T-helper 1 cell treated with Interleukin-12 subunit alpha and Interleukin-12 subunit beta and Interleukin-4 antibody, amounts not matched to agents 30 μg/mL and 1 μg/mL, for 36 hours (primary cell): ENCODE results near the gene NMNAT2.

Experiments used
- H3K27ac Mint-ChIP-seq: one replicate; pipeline ENCODE4 v1.8.0; 2021; ENCODE audit warnings: mild to moderate bottlenecking, mixed read lengths
- H3K27me3 Mint-ChIP-seq: one replicate; pipeline ENCODE4 v1.8.0; 2021; ENCODE audit warnings: low read depth, mixed read lengths
- H3K36me3 Mint-ChIP-seq: one replicate; pipeline ENCODE4 v1.8.0; 2021; ENCODE audit warnings: low read depth, mixed read lengths
- H3K4me1 Mint-ChIP-seq: one replicate; pipeline ENCODE4 v1.8.0; 2021; ENCODE audit warnings: low read depth, mixed read lengths
- H3K4me3 Mint-ChIP-seq: one replicate; pipeline ENCODE4 v1.8.0; 2021; ENCODE audit warnings: mild to moderate bottlenecking, moderate library complexity, mixed read lengths
- H3K9me3 Mint-ChIP-seq: one replicate; pipeline ENCODE4 v1.8.0; 2021; ENCODE audit warnings: mixed read lengths

Gene NMNAT2

GRCh38 chr1:183417772-183418491 is at the start of gene NMNAT2:
Gene NMNAT2, minus strand, starts transcription at chr1:183418380. Its CDS starts 113 bp downstream, at chr1:183418267.
- Mint-ChIP-seq H3K4me1 (peaks cover 15% of the 10 kb centered on the region), H3K27me3 (peaks cover 63% of the 10 kb centered on the region), H3K36me3 (peaks cover 4% of the 10 kb centered on the region), H3K27ac (no peak within 1 kb of the TSS), H3K9me3 (no peaks in the 10 kb centered on the region), H3K4me3 (no peak within 1 kb of the TSS)

- Mint-ChIP-seq H3K4me3 (no peak overlapping the region), H3K27me3 (peaks cover 27% of the 10 kb centered on the region), H3K4me1 (peaks cover 8% of the 10 kb centered on the region), H3K36me3 (no peaks in the 10 kb centered on the region), H3K27ac (no peak overlapping the region), H3K9me3 (no peaks in the 10 kb centered on the region)
Observed at GRCh38 chr1:183467687-183468086, 49.5 kb upstream of the NMNAT2 start.

- Mint-ChIP-seq H3K36me3 (no peaks in the 10 kb centered on the region), H3K27ac (no peak overlapping the region), H3K4me3 (no peak overlapping the region)
Observed at GRCh38 chr1:183466781-183467180, 48.6 kb upstream of the NMNAT2 start.

GRCh38 chr1:183463566-183463965 is 45.4 kb upstream of the NMNAT2 start:
- no peak overlapping the region for H3K4me3 Mint-ChIP-seq
- H3K27me3 Mint-ChIP-seq = peaks cover 46% of the 10 kb centered on the region
- H3K36me3 Mint-ChIP-seq = no peaks in the 10 kb centered on the region
- H3K9me3 Mint-ChIP-seq = no peaks in the 10 kb centered on the region
- no peak overlapping the region for H3K27ac Mint-ChIP-seq
- peaks cover 2% of the 10 kb centered on the region for H3K4me1 Mint-ChIP-seq

More at GRCh38 chr1:183466781-183467180, 48.6 kb upstream of the NMNAT2 start:
- Mint-ChIP-seq H3K9me3 (no peaks in the 10 kb centered on the region), H3K4me1 (peaks cover 8% of the 10 kb centered on the region), H3K27me3 (peaks cover 34% of the 10 kb centered on the region)

GRCh38 chr1:183461350-183461749 is 43.2 kb upstream of the NMNAT2 start:
- Mint-ChIP-seq H3K4me1 (peaks cover 2% of the 10 kb centered on the region), H3K27ac (no peak overlapping the region), H3K36me3 (no peaks in the 10 kb centered on the region), H3K27me3 (peaks cover 48% of the 10 kb centered on the region), H3K9me3 (no peaks in the 10 kb centered on the region), H3K4me3 (no peak overlapping the region)

GRCh38 chr1:183460596-183460995 is 42.4 kb upstream of the NMNAT2 start:
- H3K4me1 Mint-ChIP-seq = peaks cover 2% of the 10 kb centered on the region
- H3K9me3 Mint-ChIP-seq = no peaks in the 10 kb centered on the region
- no peaks in the 10 kb centered on the region for H3K36me3 Mint-ChIP-seq
- no peak overlapping the region for H3K4me3 Mint-ChIP-seq
- H3K27ac Mint-ChIP-seq = no peak overlapping the region
- H3K27me3 Mint-ChIP-seq = peaks cover 46% of the 10 kb centered on the region

- Mint-ChIP-seq H3K9me3 (no peaks in the 10 kb centered on the region), H3K27ac (no peak overlapping the region), H3K36me3 (no peaks in the 10 kb centered on the region), H3K4me3 (no peak overlapping the region), H3K27me3 (peaks cover 28% of the 10 kb centered on the region), H3K4me1 (peaks cover 2% of the 10 kb centered on the region)
Observed at GRCh38 chr1:183457449-183457848, 39.3 kb upstream of the NMNAT2 start.

- Mint-ChIP-seq H3K9me3 (no peaks in the 10 kb centered on the region), H3K4me3 (no peak overlapping the region), H3K27ac (no peak overlapping the region), H3K36me3 (no peaks in the 10 kb centered on the region), H3K27me3 (peaks cover 23% of the 10 kb centered on the region), H3K4me1 (peaks cover 2% of the 10 kb centered on the region)
Observed at GRCh38 chr1:183456826-183457225, 38.6 kb upstream of the NMNAT2 start.

GRCh38 chr1:183454377-183454776 is 36.2 kb upstream of the NMNAT2 start:
- Mint-ChIP-seq H3K9me3 (no peaks in the 10 kb centered on the region), H3K4me1 (no peaks in the 10 kb centered on the region), H3K27me3 (peaks cover 15% of the 10 kb centered on the region), H3K4me3 (no peak overlapping the region), H3K27ac (no peak overlapping the region), H3K36me3 (no peaks in the 10 kb centered on the region)

- Mint-ChIP-seq H3K4me3 (no peak overlapping the region), H3K4me1 (no peaks in the 10 kb centered on the region), H3K36me3 (no peaks in the 10 kb centered on the region), H3K27me3 (peaks cover 2% of the 10 kb centered on the region), H3K27ac (no peak overlapping the region), H3K9me3 (no peaks in the 10 kb centered on the region)
Observed at GRCh38 chr1:183450093-183450492, 31.9 kb upstream of the NMNAT2 start.

- Mint-ChIP-seq H3K36me3 (no peaks in the 10 kb centered on the region), H3K27ac (no peak overlapping the region), H3K27me3 (peaks cover 5% of the 10 kb centered on the region), H3K4me1 (no peaks in the 10 kb centered on the region), H3K4me3 (no peak overlapping the region), H3K9me3 (no peaks in the 10 kb centered on the region)
Observed at GRCh38 chr1:183449223-183449770, 31.1 kb upstream of the NMNAT2 start.

- H3K4me3 Mint-ChIP-seq = no peak overlapping the region
- no peaks in the 10 kb centered on the region for H3K36me3 Mint-ChIP-seq
- no peaks in the 10 kb centered on the region for H3K4me1 Mint-ChIP-seq
- H3K9me3 Mint-ChIP-seq = no peaks in the 10 kb centered on the region
- H3K27me3 Mint-ChIP-seq = peaks cover 19% of the 10 kb centered on the region
- no peak overlapping the region for H3K27ac Mint-ChIP-seq
Observed at GRCh38 chr1:183444243-183444642, 26.1 kb upstream of the NMNAT2 start.

- Mint-ChIP-seq H3K27me3 (peaks cover 24% of the 10 kb centered on the region), H3K4me3 (no peak overlapping the region), H3K9me3 (no peaks in the 10 kb centered on the region), H3K27ac (no peak overlapping the region), H3K4me1 (no peaks in the 10 kb centered on the region), H3K36me3 (no peaks in the 10 kb centered on the region)
Observed at GRCh38 chr1:183443466-183443865, 25.3 kb upstream of the NMNAT2 start.

- no peaks in the 10 kb centered on the region for H3K4me1 Mint-ChIP-seq
- no peak overlapping the region for H3K4me3 Mint-ChIP-seq
- no peak overlapping the region for H3K27ac Mint-ChIP-seq
- H3K36me3 Mint-ChIP-seq = no peaks in the 10 kb centered on the region
- H3K9me3 Mint-ChIP-seq = no peaks in the 10 kb centered on the region
- peaks cover 28% of the 10 kb centered on the region for H3K27me3 Mint-ChIP-seq
Observed at GRCh38 chr1:183443011-183443410, 24.8 kb upstream of the NMNAT2 start.

GRCh38 chr1:183438060-183438459 is 19.9 kb upstream of the NMNAT2 start:
- H3K27ac Mint-ChIP-seq = no peak overlapping the region
- H3K4me1 Mint-ChIP-seq = no peaks in the 10 kb centered on the region
- H3K4me3 Mint-ChIP-seq = no peak overlapping the region

More at GRCh38 chr1:183438060-183438459, 19.9 kb upstream of the NMNAT2 start:
- H3K36me3 Mint-ChIP-seq = no peaks in the 10 kb centered on the region
- H3K9me3 Mint-ChIP-seq = no peaks in the 10 kb centered on the region
- H3K27me3 Mint-ChIP-seq = peaks cover 34% of the 10 kb centered on the region
